Neutrophil (primary cell): Measurements from ENCODE around the gene MARK4.

Experiments
- H3K27ac ChIP-seq: fragments of 200-600 bp; sonication (generic); 2 replicates; pipeline ENCODE4 v1.5.1; 2016; ENCODE audit warnings: mild to moderate bottlenecking, moderate library complexity
- H3K27me3 ChIP-seq: fragments of 200-600 bp; sonication (generic); 2 replicates; pipeline ENCODE4 v1.6.0; 2016; ENCODE audit warnings: mild to moderate bottlenecking
- H3K36me3 ChIP-seq: fragments of 200-600 bp; sonication (generic); 2 replicates; pipeline ENCODE4 v1.5.1; 2017
- H3K4me1 ChIP-seq, 2 experiments: fragments of 200-600 bp in 1 of 2; sonication (generic) in 1 of 2; 1 replicate in 1 of 2; 2 replicates in 1 of 2; pipeline versions ENCODE4 v1.5.1 to v1.6.1; 2013 to 2016; ENCODE audit warnings: low read depth in 1 of 2, low read length in 1 of 2, mild to moderate bottlenecking in 1 of 2, moderate library complexity in 1 of 2; ENCODE audit not compliant: control insufficient read depth in 1 of 2, insufficient read depth in 1 of 2
- H3K4me3 ChIP-seq, 2 experiments: fragments of 200-600 bp in 1 of 2; sonication (generic) in 1 of 2; 1 replicate in 1 of 2; 2 replicates in 1 of 2; pipeline ENCODE4 v1.5.1; 2013 to 2016; ENCODE audit warnings: low read depth in 1 of 2, low read length in 1 of 2, mild to moderate bottlenecking in 1 of 2, moderate library complexity in 1 of 2
- H3K9me3 ChIP-seq: fragments of 200-600 bp; sonication (generic); 2 replicates; pipeline ENCODE4 v1.5.1; 2016
- TF ChIP-seq, protein P1 (sequence below): fragments of 200-600 bp; sonication (generic); IDR thresholded peaks from 2 replicates; pipeline ENCODE4 v1.5.1; 2016; ENCODE audit warnings: antibody characterized with exemption

The MARK4 gene

DNA sequence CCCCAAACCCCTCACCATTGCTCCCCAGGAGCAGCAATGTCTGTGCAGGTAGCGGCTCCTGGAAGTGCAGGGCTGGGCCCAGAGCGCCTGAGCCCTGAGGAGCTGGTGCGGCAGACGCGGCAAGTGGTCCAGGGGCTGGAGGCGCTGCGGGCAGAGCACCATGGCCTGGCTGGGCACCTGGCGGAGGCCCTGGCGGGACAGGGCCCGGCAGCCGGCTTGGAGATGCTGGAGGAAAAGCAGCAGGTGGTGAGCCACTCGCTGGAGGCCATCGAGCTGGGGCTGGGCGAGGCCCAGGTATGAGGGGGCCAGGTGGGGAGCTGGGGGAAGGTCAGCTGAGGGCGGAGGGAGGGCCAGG, 94.4 kb downstream of the MARK4 start:
- Histone ChIP-seq H3K27ac (no peak overlapping the region), H3K4me3 (no peak overlapping the region), H3K27me3 (peaks cover 70% of the 10 kb centered on the region), H3K36me3 (no peaks in the 10 kb centered on the region), H3K9me3 (no peaks in the 10 kb centered on the region), H3K4me1 (peaks cover 0 to 5% of the 10 kb centered on the region in 2 experiments)
- TF ChIP-seq, protein P1, sequence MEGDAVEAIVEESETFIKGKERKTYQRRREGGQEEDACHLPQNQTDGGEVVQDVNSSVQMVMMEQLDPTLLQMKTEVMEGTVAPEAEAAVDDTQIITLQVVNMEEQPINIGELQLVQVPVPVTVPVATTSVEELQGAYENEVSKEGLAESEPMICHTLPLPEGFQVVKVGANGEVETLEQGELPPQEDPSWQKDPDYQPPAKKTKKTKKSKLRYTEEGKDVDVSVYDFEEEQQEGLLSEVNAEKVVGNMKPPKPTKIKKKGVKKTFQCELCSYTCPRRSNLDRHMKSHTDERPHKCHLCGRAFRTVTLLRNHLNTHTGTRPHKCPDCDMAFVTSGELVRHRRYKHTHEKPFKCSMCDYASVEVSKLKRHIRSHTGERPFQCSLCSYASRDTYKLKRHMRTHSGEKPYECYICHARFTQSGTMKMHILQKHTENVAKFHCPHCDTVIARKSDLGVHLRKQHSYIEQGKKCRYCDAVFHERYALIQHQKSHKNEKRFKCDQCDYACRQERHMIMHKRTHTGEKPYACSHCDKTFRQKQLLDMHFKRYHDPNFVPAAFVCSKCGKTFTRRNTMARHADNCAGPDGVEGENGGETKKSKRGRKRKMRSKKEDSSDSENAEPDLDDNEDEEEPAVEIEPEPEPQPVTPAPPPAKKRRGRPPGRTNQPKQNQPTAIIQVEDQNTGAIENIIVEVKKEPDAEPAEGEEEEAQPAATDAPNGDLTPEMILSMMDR, result no peak

GRCh38 chr19:45346449-45346848, 95.4 kb downstream of the MARK4 start:
- H3K4me1 ChIP-seq, result no peaks in the 10 kb centered on the region
- peaks cover 6% of the 10 kb centered on the region for H3K36me3 ChIP-seq
- TF ChIP-seq, protein P1, result no peak
- no peak overlapping the region for H3K27ac ChIP-seq
- no peak overlapping the region for H3K4me3 ChIP-seq
- H3K9me3 ChIP-seq, result no peaks in the 10 kb centered on the region
- H3K27me3 ChIP-seq, result peaks cover 60% of the 10 kb centered on the region

DNA sequence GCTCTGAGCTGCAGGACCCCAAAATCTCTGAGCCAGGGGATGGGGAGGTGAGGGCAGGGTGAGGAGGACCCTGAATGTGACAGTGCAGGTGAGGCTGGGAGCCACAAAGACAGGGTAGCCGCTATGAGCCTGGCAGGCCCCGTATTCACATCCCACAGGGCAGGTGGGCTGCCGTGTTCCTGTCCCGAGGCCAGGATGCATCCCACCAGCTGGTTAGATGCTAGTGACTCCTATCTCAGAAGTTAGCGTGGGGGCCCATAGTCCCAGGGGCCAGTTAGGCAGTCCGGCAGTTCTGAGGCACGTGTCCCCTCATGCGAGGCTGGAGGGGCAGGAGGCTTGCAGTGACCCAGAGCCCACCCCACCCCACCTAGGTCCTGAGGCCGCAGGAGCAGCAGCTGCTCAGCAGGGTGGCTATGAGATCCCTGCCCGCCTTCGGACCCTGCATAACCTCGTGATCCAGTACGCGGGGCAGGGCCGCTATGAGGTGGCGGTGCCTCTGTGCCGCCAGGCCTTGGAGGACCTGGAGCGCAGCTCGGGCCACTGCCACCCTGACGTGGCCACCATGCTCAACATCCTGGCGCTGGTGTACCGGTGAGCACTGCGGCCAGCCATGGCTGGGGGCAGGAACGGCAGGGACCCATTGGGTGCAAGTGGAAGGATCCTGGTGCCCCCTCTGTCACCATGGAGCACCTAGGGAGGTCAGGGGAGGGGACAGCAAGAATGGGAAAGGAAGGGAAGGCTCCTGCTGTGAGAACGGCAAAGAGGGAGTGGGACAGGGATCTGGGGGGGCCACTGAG, 96.7 kb downstream of the MARK4 start:
- peaks cover 19% of the 10 kb centered on the region for H3K36me3 ChIP-seq
- no peaks in the 10 kb centered on the region for H3K4me1 ChIP-seq
- TF ChIP-seq, protein P1, result no peak
- no peak overlapping the region for H3K27ac ChIP-seq
- peaks cover 47% of the 10 kb centered on the region for H3K27me3 ChIP-seq
- H3K4me3 ChIP-seq, result no peak overlapping the region
- H3K9me3 ChIP-seq, result no peaks in the 10 kb centered on the region

DNA sequence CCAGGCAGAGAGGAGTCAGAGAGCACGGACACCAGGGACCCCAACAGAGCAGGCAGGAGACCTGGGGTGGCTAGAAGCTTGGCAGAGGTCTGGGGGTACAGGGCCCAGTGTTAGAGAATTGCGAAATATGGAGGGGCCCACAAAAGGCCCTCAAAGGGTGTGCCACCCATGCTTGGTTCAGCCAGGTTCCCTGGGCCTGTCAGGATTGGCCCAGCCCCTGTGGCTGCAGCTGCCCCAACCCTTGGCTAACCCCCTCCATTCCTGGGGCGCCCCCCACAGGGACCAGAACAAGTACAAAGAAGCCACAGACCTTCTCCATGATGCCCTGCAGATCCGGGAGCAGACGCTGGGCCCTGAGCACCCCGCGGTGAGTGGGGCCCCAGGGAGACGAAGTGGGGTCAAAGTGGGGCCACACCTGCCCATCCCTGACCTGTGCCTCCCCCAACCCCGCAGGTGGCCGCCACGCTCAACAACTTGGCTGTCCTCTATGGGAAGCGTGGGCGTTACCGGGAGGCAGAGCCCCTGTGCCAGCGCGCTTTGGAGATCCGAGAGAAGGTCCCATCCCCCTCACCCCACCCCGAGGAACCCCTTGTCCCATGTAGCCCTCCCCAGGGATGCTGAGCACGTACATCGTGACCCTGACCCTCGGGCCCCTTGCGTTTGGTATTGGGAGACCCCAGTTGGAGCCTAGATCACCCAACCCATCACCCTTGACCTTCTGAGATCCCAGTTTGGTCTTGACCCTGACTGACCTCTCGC, 97.5 kb downstream of the MARK4 start:
- TF ChIP-seq, protein P1, result no peak
- no peak overlapping the region for H3K4me3 ChIP-seq
- no peaks in the 10 kb centered on the region for H3K9me3 ChIP-seq
- peaks cover 39% of the 10 kb centered on the region for H3K27me3 ChIP-seq
- no peak overlapping the region for H3K27ac ChIP-seq
- H3K4me1 ChIP-seq, result no peaks in the 10 kb centered on the region
- peaks cover 21% of the 10 kb centered on the region for H3K36me3 ChIP-seq

DNA sequence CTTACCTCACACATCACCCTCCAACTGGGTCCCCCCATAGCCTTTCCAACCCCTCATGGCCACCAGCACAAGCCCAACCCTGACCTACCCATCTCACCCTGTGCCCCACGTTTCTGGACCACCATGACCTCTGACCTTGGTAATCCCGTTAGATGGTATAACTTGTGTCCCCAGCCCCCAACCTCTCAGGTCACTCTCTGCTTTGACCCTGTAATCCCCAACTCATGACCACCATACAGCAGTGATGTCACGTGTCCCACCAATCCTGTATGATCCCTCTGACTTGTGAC, 98.0 kb downstream of the MARK4 start:
- Histone ChIP-seq H3K4me1 (no peaks in the 10 kb centered on the region), H3K36me3 (peaks cover 21% of the 10 kb centered on the region), H3K9me3 (no peaks in the 10 kb centered on the region), H3K4me3 (no peak overlapping the region), H3K27me3 (peaks cover 38% of the 10 kb centered on the region), H3K27ac (no peak overlapping the region)
- TF ChIP-seq, protein P1, result no peak
